ENCODE results near the gene SLC39A8.

GRCh38 chr4:102219129-102219528 is 126.2 kb downstream of the SLC39A8 start:
- no peak for TF ChIP-seq CTCF (IDR thresholded peaks at IDR 0.05; ENCODE audit: low read depth, low read length, poor library complexity, severe bottlenecking)
- no peak for TF ChIP-seq EZH2phosphoT487 (IDR thresholded peaks at IDR 0.05; ENCODE audit: borderline replicate concordance, low read length)

All from DOHH2 (cell line).